Measurements from ENCODE around the gene MICALL1.
"Not testable (repeated sequence)": the region's sequence is repeated elsewhere in the genome, so short reads cannot be mapped to it uniquely, and the experiment has no call there.

The MICALL1 gene

GRCh38 chr22:37931893-37932389 lies 25.8 kb downstream of the MICALL1 start:
- DNase-seq: no peak

- no peak for DNase-seq
Observed at GRCh38 chr22:37932401-37932800, 26.3 kb downstream of the MICALL1 start.

- DNase-seq: no peak
Observed at GRCh38 chr22:37932821-37933578, 26.9 kb downstream of the MICALL1 start.

GRCh38 chr22:37933711-37934376 lies 27.7 kb downstream of the MICALL1 start:
- peak; percentile 41 for DNase-seq

DNA sequence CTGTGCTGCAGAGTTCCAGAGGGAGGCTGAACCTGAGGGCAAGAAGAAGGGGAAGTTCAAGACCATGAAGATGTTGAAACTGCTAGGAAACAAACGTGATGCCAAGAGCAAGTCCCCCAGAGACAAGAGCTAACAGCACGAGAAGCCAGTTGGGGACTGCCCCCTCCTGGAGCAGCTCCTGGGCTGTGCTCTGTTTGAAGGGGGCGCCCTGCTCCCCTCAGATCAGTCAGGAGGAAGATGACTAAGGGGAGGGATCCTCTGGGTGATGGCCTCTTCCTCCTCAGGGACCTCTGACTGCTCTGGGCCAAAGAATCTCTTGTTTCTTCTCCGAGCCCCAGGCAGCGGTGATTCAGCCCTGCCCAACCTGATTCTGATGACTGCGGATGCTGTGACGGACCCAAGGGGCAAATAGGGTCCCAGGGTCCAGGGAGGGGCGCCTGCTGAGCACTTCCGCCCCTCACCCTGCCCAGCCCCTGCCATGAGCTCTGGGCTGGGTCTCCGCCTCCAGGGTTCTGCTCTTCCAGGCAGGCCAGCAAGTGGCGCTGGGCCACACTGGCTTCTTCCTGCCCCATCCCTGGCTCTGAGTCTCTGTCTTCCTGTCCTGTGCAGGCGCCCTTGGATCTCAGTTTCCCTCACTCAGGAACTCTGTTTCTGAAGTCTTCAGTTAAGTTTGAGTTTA lies 34.7 kb downstream of the MICALL1 start:
- no peak for DNase-seq

DNA sequence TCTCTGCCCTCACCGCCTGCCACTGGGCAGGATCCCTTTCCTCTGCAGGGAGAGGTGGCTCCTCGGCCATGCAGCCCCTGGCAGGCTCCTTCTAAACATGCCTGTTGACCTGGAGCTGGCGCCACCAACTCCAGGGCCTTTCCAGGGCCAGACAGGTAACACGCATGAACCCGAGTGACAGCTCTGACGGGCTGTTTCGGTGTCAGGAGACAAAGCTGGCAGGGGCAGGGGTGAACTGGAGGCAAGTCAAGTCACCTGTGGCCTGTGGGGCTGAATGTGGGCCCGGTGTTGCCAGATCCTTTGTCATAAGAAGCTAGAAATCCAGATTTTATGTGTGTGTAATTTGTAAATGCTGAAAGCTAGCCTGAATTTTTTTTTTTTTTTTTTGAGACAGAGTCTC lies 36.0 kb downstream of the MICALL1 start:
- no peak for DNase-seq

DNA sequence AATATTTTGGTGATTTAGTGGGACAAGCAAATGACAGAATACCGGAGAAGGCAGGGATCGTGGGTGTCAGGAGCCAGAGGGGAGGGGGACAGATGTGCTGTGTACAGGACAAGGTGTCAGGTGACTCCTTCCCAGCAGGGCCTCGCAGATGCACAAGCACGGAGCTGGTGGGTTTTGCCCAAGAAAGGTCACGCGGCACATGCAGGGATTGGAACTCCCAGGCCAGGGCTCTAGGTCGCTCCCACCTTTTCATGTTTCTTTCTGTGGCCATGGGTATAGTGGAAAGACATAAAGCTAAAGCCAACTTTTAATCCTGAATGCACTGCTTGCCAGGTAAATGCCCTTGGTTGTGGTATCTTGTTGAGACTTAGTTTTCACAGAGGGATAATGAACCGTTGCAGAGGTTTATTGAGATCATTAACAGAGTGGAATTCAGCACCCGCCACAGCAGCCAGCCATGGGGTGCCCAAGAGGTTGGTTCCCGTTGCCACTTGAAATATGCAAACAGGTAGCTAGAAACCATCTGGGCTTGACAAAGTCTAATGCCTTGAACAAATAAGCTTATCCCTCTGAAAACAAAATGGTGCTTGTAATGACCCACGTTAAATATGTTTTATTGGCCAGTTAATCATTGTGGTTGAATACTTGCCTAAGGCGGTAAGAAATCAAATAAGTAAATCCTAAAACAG lies 37.2 kb downstream of the MICALL1 start:
- no peak for DNase-seq

DNA sequence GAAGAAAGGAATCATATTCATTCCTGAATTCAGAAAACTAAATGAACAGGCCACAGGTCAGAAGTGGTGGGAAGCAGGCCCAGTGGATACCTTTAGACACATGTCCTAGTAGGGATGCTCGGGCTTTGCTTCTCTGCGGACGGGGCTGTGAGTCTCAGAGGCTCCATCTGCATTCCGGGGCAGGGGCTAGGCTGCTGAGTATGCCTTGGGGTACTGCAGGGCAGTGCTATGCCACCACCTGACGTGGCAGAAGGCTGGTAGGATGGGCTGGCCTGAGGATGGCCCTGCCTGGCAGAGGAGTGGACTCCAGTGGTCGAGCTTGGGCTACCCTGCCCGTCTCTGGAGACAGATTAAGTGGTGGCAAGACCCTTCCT lies 37.7 kb downstream of the MICALL1 start:
- no peak for DNase-seq

- DNase-seq: not testable (repeated sequence)
Observed at GRCh38 chr22:37944423-37944822, 38.3 kb downstream of the MICALL1 start.

DNA sequence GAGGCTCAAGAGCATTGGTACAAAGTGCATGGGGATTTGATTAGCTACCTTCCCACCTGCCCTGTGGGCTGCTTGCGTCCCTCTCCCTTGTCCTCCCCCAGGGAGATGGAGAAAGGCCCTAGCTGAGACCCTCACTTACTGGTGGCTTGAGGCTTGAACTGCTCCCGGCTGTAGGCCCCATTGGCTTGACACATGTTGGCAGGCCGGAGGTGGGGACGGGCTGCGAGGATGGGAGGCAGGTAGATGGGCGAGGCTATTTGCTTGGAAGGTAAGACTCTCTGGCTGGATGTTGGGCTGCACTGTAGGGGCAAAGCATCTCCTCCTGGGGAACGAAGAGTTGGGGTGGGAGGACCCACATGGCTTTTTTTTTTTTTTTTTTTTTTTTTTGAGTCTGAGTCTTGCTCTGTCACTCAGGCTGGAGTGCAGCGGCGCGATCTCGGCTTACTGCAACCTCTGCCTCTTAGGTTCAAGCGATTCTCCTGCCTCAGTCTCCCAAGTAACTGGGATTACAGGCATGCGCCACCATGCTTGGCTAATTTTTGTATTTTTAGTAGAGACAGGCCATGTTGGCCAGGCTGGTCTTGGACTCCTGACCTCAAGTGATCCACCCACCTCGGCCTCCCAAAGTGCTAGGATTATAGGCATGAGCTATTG lies 41.2 kb downstream of the MICALL1 start:
- not testable (repeated sequence) for DNase-seq

DNA sequence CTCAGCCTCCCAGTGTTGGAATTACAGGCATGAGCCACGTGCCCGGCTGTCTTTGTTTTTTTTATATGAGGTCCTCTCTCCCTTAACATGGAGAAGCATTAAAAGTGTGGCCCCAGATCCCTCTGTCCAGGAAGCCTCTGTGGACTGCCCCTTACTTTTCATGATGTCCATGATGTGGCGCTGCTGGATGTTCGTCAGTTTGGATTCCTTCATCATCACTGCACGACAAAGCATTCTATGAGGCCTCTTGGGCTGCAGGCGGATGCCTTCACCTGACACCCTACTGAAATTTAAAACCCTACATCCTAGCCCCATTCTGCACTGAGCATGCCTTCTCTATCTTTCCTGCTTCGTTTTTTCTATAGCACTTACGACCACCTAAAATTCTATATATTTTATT lies 45.2 kb downstream of the MICALL1 start:
- no peak for DNase-seq

- DNase-seq: not testable (repeated sequence)
Observed at GRCh38 chr22:37952629-37953028, 46.5 kb downstream of the MICALL1 start.

GRCh38 chr22:37953062-37953436 lies 47.0 kb downstream of the MICALL1 start:
- DNase-seq: no peak

DNA sequence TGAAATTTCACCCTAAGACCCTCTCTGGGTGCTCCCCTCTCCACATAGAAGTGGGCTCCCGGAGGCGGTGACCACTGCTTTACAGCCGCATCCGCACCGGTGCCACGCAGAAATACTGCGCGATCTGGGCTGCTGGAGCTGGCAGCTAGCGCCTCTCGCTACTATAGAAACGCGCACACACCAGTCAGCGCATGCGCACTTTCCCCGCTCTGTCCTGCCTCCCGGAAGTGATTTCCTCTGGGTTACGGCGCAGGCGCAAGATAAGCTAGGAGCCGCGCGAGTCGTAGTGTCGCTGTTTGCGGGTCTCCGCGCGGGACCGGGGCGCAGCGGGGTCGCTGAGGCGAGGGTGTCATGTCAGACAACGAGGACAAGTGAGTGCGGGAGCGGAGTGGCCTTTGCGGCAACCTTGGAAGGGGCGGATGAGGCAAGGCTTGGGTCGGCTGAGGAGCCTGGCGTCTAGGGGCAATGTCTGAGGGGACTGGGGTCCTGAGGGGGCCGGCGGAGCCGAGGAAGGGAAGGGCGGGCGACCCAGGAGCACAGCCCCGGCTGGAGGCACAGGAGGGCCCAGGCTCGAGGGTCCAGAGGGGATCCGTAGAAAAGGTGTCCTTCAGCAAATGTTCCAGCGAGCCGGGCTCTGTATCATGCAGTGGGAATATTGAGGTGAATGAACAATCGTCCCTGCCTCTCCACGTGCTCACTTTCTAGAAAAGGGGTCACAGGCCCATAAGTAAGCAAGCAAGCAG lies 47.5 kb downstream of the MICALL1 start, which contains the start of the genes C22orf23 and POLR2F:
C22orf23 (minus strand) TSS at position 165 of the 743 bp plus-strand sequence. CDS start 452 bp downstream, outside the sequence.
POLR2F (plus strand) TSS at position 263 of the 743 bp plus-strand sequence; CDS start at position 352, 89 bp downstream.
- peak; percentile 94 for DNase-seq

- DNase-seq: no peak
Observed at GRCh38 chr22:37954686-37955085, 48.6 kb downstream of the MICALL1 start.

GRCh38 chr22:37955825-37956397 lies 49.8 kb downstream of the MICALL1 start:
- DNase-seq: not testable (repeated sequence)

- DNase-seq: no peak
Observed at GRCh38 chr22:37957232-37957631, 51.1 kb downstream of the MICALL1 start.

DNA sequence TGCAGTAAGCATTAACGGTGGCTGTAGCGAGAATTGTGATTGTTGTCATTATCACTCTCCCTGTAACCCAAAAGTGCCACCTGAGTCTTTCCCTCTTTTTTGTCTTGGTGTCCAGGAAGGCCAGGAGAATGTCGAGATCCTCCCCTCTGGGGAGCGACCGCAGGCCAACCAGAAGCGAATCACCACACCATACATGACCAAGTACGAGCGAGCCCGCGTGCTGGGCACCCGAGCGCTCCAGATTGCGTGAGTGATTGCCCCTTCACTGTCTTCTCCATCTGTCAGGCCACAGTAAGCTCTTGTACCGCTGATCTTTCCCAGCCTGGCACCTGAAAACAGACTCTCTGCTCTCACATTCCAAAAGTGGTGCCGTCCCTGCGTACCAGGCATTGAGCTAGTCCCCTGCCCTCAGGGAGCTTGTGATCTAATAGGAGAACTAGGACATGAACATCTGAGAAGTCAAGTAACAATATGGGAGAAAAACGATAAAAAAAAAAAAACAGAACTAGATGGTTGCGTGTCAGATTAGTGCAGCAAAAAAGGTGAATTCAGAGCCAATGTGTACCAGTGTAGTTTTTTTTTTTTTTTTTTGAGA lies 53.2 kb downstream of the MICALL1 start:
- no peak for DNase-seq

DNA sequence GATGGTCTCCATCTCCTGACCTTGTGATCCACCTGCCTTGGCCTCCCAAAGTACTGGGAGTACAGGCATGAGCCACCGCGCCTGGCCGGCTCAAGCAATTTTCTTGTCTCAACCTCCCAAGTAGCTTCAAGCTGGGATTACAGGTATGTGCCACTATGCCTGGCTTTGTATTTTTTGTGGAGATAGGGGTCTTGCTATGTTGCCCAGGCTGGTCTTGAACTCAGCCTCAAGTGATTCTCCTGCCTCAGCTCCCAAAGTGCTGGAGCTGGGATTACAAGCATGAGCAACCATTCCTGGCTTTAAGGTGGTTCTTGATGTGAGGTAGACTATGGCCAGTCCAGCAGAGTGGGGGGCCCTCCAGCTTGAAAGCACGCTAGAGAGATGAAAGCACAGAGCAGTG lies 55.0 kb downstream of the MICALL1 start:
- DNase-seq: no peak

DNA sequence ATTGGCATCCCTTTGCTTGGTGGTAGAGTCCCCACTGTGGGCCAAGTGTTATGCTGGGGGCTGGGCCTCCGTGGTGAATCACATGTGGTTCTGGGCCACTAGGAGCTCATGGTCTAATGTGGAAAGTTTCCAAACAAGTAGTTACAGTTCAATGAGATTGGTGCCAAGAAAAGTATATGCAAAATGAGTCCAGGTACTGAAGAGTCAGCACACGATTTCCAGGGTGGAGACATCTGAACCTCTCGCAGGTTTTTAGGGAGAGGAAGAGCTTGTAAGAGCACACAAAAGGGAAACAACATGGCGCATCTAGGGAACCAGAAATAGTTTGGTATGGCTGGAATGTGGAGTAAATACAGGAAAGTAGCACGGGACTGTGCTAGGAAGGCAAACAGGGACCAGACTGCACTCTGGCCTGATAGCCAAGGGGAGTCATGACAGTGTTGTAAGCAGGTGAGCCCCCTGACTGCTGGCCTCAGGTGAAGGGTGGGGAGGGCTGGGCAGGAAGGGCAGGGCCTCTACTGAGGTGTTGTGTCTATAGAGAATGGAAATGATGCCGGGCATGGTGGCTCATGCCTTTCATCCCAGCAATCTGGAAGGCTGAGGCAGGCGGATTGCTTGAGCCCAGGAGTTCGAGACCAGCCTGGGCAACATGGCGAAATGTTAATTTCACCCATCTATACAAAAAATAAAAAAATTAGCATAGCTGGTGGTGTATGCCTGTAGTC lies 60.0 kb downstream of the MICALL1 start:
- DNase-seq: no peak

Measured in NCI-H1436 (cell line).